Small intestine (tissue), 7 donors: ENCODE data around the gene BCORL1. TPM values are rescaled to one million over a fixed set of nuclear protein-coding genes. Genes with fewer than 3 reads are reported as not detected.
A peak's percentile ranks its signal among the peaks of the same experiment; 100 is the strongest.

Experiments used
- DNase-seq, 2 donors: peaks; one replicate each; pipeline versions ENCODE4 v3.0.0 to v3.0.0-alpha.2; 2013
- FAIRE-seq: peaks from 2 replicates; lab custom pipeline; 2012; peaks lifted over from hg19 to GRCh38; lab: Jason Lieb, UNC
- H3K27ac ChIP-seq, 3 donors: one replicate each; pipeline ENCODE4 v1.5.1; 2013; ENCODE audit warnings: low read length in 2 of 3, mild to moderate bottlenecking in 2 of 3, control low read depth in 1 of 3, inconsistent platforms in 1 of 3, low read depth in 1 of 3, moderate library complexity in 1 of 3
- H3K27me3 ChIP-seq, 3 donors: one replicate each; pipeline ENCODE4 v1.6.1; 2013; ENCODE audit warnings: low read length in 3 of 3, inconsistent platforms in 1 of 3; ENCODE audit not compliant: control insufficient read depth in 3 of 3, insufficient read depth in 3 of 3
- H3K36me3 ChIP-seq, 3 donors: one replicate each; pipeline ENCODE4 v1.6.1; 2013; ENCODE audit warnings: low read length in 3 of 3, inconsistent platforms in 1 of 3, low read depth in 1 of 3, mild to moderate bottlenecking in 1 of 3, moderate library complexity in 1 of 3; ENCODE audit not compliant: control insufficient read depth in 3 of 3, insufficient read depth in 2 of 3
- H3K4me1 ChIP-seq, 3 donors: one replicate each; pipeline ENCODE4 v1.6.1; 2013; ENCODE audit warnings: low read length in 2 of 3, inconsistent platforms in 1 of 3, low read depth in 1 of 3, mild to moderate bottlenecking in 1 of 3, moderate library complexity in 1 of 3; ENCODE audit not compliant: control insufficient read depth in 3 of 3, insufficient read depth in 2 of 3
- H3K4me3 ChIP-seq, 3 donors: one replicate each; pipeline ENCODE4 v1.5.1; 2013; ENCODE audit warnings: low read length in 3 of 3, control low read depth in 1 of 3, inconsistent platforms in 1 of 3, low read depth in 1 of 3, mild to moderate bottlenecking in 1 of 3, moderate library complexity in 1 of 3
- H3K9me3 ChIP-seq, 2 donors: one replicate each; pipeline ENCODE4 v1.6.1; 2013; ENCODE audit warnings: low read depth in 1 of 2, low read length in 1 of 2; ENCODE audit not compliant: control insufficient read depth in 2 of 2, insufficient read depth in 1 of 2
- WGBS, 3 donors: extraction: QIAGEN DNeasy Blood & Tissue Kit; methylation state at CpG; one replicate each; pipeline ENCODE4 v1.1.7; 2013; 5-methylcytosine and 5-hydroxymethylcytosine counted together
- polyA plus RNA-seq, 4 donors: library from polyadenylated mRNA; stranded (reverse) in 3 of 4; unstranded in 1 of 4; fragments of 200-250 nt in 3 of 4; fragments of 120-200 nt in 1 of 4; gene quantifications; one replicate each; pipeline versions ENCODE4 v1.2.1 to v1.2.3, GENCODE V29; 2013
- donor health status: healthy with polysubstance abuse.
- donor health status: control.
- donor health status: control.
- donor health status: Bipolar disorder and iron deficiency.
- donor health status: healthy.

The BCORL1 gene
- polyA plus RNA-seq, 4 donors, result 1.8 to 22.5 (median 3.2) TPM

DNA sequence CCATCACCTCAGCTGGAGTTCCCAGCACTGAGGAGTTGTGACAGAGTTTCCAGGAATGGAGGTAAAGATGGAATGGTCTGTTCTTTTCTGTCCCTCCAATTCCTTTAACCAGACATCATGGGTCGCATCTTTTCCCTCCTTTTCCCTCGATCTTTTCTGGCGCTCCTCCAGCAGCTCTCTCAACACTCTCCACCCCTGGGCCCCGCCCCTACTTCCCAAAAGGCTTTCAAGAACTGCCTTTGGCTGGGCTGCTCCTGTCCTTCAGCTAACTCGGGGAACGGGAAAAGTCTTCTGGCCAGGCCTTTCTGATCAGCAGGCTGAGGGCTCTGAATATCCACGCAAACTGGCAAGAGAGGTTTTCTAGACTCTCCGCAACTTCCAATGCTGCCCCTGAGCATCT, 42.4 kb upstream of the BCORL1 start:
- no peaks in the 10 kb centered on the region for H3K27me3 ChIP-seq
- WGBS, 3 donors, result 47 to 51% (median 49%) methylated on average over 8 of the region's 8 CpGs
- no peak overlapping the region for H3K27ac ChIP-seq
- no peak overlapping the region for H3K4me3 ChIP-seq
- no peaks in the 10 kb centered on the region for H3K9me3 ChIP-seq
- H3K36me3 ChIP-seq, result no peaks in the 10 kb centered on the region
- peaks cover 0 to 7% (median 0%) of the 10 kb centered on the region in 3 donors for H3K4me1 ChIP-seq
- no peak for DNase-seq
- no peak for FAIRE-seq

DNA sequence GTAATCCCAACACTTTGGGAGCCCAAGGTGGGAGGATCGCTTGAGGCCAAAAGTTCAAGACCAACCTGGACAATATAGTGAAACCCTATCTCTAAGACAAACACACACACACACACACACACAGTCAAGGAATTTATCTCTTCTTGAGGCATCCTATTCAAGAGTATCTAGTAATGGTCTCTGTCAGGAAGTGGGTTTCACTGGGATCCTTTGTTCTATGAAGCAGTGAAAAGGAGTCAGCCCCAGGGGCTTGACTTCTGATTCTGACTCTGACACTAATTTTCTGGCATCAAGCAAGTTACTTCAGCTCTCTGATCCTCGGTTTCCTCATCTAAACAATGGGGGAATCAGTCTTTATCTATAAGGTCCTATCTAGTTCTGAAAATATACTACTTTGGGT, 41.7 kb upstream of the BCORL1 start:
- no peaks in the 10 kb centered on the region for H3K27me3 ChIP-seq
- H3K36me3 ChIP-seq, result no peaks in the 10 kb centered on the region
- H3K4me3 ChIP-seq, result no peak overlapping the region
- peaks cover 0 to 7% (median 0%) of the 10 kb centered on the region in 3 donors for H3K4me1 ChIP-seq
- FAIRE-seq, result no peak
- H3K9me3 ChIP-seq, result no peaks in the 10 kb centered on the region
- no peak overlapping the region for H3K27ac ChIP-seq
- DNase-seq, result no peak
- 63 to 88% (median 86%) methylated on average over 2 of the region's 2 CpGs for WGBS, 3 donors

DNA sequence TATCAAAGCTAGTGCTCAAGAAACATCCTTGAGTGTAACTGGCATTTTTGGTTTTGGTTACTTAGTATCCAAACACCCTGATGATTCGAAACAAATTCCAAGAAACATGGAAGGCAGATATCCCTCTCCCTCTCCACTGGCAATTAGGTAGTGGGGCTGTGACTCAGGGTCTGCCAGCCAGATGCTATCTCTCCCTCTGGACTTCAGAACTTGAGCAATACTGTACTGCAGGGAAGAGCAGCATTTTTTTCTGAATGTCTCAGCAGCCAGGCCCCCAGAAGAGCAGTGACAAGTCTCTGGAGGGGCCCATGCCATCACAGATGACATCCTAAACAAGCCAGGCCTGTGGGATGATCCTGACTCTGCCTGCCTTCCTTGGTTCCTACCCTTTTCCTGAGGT, 37.3 kb upstream of the BCORL1 start:
- FAIRE-seq (no peak), DNase-seq (peak in 1 of 2 donors; percentile 24)
- H3K4me3 ChIP-seq, result no peak overlapping the region
- no peaks in the 10 kb centered on the region for H3K4me1 ChIP-seq
- H3K9me3 ChIP-seq, result no peaks in the 10 kb centered on the region
- H3K36me3 ChIP-seq, result no peaks in the 10 kb centered on the region
- WGBS, 3 donors, result 82 to 91% (median 85%) methylated on average over 1 of the region's 1 CpG
- no peak overlapping the region for H3K27ac ChIP-seq
- H3K27me3 ChIP-seq, result no peaks in the 10 kb centered on the region

DNA sequence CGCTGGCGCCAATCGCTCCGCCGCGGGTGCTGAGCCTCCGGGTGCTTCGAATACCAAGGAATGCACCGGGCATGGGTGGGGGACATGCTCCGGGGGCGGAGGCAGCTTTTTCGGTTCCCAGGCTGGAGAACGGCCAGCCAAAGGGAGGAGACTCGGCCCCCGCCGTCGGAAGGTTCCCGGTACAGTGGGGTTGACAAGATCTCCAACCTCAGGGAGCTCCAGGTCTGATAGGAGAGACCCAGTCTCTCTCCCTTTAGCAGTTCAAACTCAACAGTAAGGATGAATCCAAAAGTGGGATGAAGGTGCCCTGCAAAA, 29.1 kb upstream of the BCORL1 start:
- Histone ChIP-seq H3K27ac (no peak overlapping the region), H3K9me3 (no peaks in the 10 kb centered on the region), H3K4me3 (peak overlapping the region in 2 of 3 donors; percentile 35 to 37), H3K36me3 (no peaks in the 10 kb centered on the region), H3K4me1 (peaks cover 0 to 15% (median 0%) of the 10 kb centered on the region in 3 donors), H3K27me3 (peaks cover 0 to 9% (median 2%) of the 10 kb centered on the region in 3 donors)
- FAIRE-seq, result no peak
- WGBS, 3 donors, result 7 to 31% (median 24%) methylated on average over 10 to 18 of the region's 18 CpGs
- no peak for DNase-seq

DNA sequence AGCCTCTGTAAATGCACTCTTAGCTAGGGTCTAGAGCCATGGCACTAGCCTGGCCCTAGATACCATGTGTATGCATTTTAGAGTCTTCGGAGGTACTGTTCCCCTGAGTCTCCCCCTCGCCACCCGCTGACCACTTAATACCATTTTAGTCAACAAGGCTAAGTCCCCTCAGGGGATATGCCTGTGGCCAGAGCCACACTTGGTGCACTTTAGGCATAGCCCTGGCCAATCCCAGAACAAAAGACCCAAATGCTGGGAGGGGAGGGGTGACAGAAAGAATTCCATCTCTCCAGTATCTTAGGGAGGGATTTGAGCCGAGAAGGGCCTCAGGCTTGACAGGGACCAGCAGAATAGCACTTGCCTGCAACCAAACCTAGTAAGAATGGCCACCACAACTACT, 28.6 kb upstream of the BCORL1 start:
- Histone ChIP-seq H3K27ac (no peak overlapping the region), H3K27me3 (peaks cover 0 to 9% (median 2%) of the 10 kb centered on the region in 3 donors), H3K4me1 (peaks cover 0 to 15% (median 0%) of the 10 kb centered on the region in 3 donors), H3K36me3 (no peaks in the 10 kb centered on the region), H3K4me3 (no peak overlapping the region), H3K9me3 (no peaks in the 10 kb centered on the region)
- no peak for FAIRE-seq
- DNase-seq, result no peak
- WGBS, 3 donors, result 86 to 92% (median 92%) methylated on average over 4 of the region's 4 CpGs

DNA sequence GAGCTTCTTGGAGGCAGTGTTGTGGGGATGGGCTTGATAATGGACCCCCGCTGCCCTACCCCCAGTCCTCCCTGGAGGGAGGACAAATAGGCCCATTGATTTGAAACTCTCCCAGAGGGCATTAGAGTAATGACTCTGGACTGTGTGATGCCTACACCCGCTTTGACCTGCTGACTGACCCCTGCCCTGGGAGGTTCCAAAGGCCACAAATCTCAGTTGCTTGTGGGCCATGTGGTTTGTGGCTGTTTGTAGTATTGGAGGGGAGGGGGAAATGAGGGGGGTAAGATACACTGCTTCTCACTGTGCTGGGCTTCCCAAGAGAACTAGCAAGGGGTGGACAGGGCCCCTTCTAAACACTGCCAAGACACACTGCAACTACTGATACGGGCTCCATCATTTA, 27.6 kb upstream of the BCORL1 start:
- WGBS, 3 donors, result 49 to 80% (median 62%) methylated on average over 3 of the region's 3 CpGs
- no peak for DNase-seq
- no peak for FAIRE-seq
- Histone ChIP-seq H3K4me1 (peaks cover 0 to 21% (median 0%) of the 10 kb centered on the region in 3 donors), H3K36me3 (no peaks in the 10 kb centered on the region), H3K27ac (no peak overlapping the region), H3K9me3 (no peaks in the 10 kb centered on the region), H3K4me3 (no peak overlapping the region), H3K27me3 (peaks cover 0 to 9% (median 2%) of the 10 kb centered on the region in 3 donors)

DNA sequence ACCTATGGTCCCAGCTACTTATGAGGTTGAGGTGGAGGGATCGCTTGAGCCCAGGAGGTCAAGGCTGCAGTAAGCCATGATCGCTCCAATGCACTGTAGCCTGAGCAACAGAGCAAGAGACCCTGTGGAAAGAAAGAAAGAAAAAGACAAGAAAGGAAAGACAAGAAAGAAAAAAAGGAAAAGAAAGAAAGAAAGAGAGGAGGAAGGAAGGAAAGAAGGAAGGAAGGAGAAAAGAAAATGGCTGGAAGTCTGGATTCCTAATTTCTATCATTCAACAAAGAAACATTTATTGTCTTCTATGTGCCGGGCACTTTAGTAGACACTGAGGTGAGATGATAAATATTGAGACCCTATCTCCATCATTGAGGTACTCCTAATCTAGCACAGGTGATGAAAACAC, 26.8 kb upstream of the BCORL1 start:
- Histone ChIP-seq H3K36me3 (no peaks in the 10 kb centered on the region), H3K9me3 (no peaks in the 10 kb centered on the region), H3K4me1 (peaks cover 0 to 22% (median 0%) of the 10 kb centered on the region in 3 donors), H3K27me3 (peaks cover 0 to 9% (median 2%) of the 10 kb centered on the region in 3 donors), H3K4me3 (no peak overlapping the region), H3K27ac (no peak overlapping the region)
- FAIRE-seq, result no peak
- 92 to 98% (median 93%) methylated on average over 3 of the region's 3 CpGs for WGBS, 3 donors
- DNase-seq, result no peak

DNA sequence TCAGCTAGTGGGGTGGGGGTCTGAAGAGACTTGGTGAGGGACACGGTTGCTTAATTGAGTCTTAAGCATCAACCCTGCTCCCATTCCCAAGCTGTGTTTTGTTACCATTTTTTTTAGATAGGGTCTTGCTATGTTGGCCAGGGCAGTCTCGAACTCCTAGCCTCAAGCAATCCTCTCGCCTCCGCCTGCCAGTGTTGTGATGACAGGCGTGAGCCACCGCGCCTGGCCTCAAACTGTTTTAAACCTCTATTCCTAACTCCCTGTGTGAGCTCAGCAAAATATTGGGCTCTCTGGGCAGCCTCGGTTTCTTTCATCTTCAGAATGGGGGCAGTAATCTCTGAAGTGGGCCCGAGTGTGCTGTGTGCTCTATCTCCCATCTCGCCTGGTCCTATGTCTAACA, 26.3 kb upstream of the BCORL1 start:
- 79 to 91% (median 87%) methylated on average over 10 of the region's 10 CpGs for WGBS, 3 donors
- H3K27ac ChIP-seq, result no peak overlapping the region
- FAIRE-seq (no peak), DNase-seq (no peak)
- no peaks in the 10 kb centered on the region for H3K9me3 ChIP-seq
- peaks cover 0 to 9% (median 2%) of the 10 kb centered on the region in 3 donors for H3K27me3 ChIP-seq
- H3K4me1 ChIP-seq, result peaks cover 0 to 22% (median 0%) of the 10 kb centered on the region in 3 donors
- no peaks in the 10 kb centered on the region for H3K36me3 ChIP-seq
- peak overlapping the region in 1 of 3 donors; percentile 48 for H3K4me3 ChIP-seq

DNA sequence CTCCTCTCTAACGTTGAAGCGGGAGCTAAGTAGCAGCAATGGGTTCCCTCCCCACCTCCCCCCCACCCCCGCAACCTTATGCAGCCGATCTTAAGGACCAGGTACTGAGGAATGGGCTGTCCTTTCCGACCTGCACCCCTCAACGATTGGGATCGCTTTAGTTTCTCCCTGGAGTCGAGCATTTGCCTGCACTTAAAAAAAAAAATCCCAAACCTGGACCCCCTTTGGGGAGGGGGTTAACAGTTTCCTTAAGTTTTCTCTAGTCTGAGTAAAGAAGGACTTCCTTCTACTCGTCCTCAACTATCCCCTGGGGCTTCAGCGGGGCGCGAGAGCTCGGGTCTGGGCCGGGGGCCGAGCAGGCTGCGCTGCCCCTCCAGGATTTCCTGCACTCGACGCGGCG, 25.7 kb upstream of the BCORL1 start:
- 11 to 58% (median 39%) methylated on average over 10 to 20 of the region's 20 CpGs for WGBS, 3 donors
- no peak for FAIRE-seq
- Histone ChIP-seq H3K36me3 (no peaks in the 10 kb centered on the region), H3K27ac (peak overlapping the region in 1 of 3 donors; percentile 65), H3K4me3 (peak overlapping the region; percentile 5 to 48 (median 45)), H3K27me3 (peaks cover 0 to 9% (median 2%) of the 10 kb centered on the region in 3 donors), H3K4me1 (peaks cover 0 to 24% (median 0%) of the 10 kb centered on the region in 3 donors), H3K9me3 (no peaks in the 10 kb centered on the region)
- DNase-seq, result no peak
